B cell (primary cell): Measurements from ENCODE around the gene PXMP4. TPM values are rescaled to one million over a fixed set of nuclear protein-coding genes. Genes with fewer than 3 reads are reported as not detected.

Source experiments
- ATAC-seq: fragments of 200-7000 bp; cut with Tn5 transposase; one replicate; pipeline ENCODE4 v1.10.0; 2021; ENCODE audit warnings: low read depth, mild to moderate bottlenecking, moderate number of reproducible peaks, moderate library complexity
- CTCF ChIA-PET: fragments of 350-600 bp; sonication (Branson Sonifier 250); formaldehyde crosslinking; loops from one replicate; lab custom pipeline; 2021; ENCODE audit warnings: antibody characterized with exemption, inconsistent platforms; lab: Charles Lee
- POLR2A ChIA-PET: fragments of 350-600 bp; sonication (Branson Sonifier 250); formaldehyde crosslinking; loops from one replicate; lab custom pipeline; 2021; ENCODE audit warnings: antibody characterized with exemption; lab: Charles Lee
- DNase-seq: peaks from one replicate; pipeline ENCODE4 v3.0.0; 2013
- H2AFZ ChIP-seq: 2 replicates; pipeline ENCODE4 v1.6.1; 2012; ENCODE audit warnings: mild to moderate bottlenecking, low read depth, low read length; ENCODE audit not compliant: insufficient read depth, poor library complexity, severe bottlenecking
- H3K27ac ChIP-seq, 2 donors: 1 replicate in 1 of 2; 2 replicates in 1 of 2; pipeline ENCODE4 v1.5.1; 2012 to 2013; ENCODE audit warnings: low read length in 2 of 2, mild to moderate bottlenecking in 2 of 2, moderate library complexity in 1 of 2
- H3K27me3 ChIP-seq, 4 experiments: fragments of 200-600 bp in 1 of 4; sonication (generic) in 1 of 4; replicated peaks in 1 of 4; 1 replicate in 2 of 4; 2 replicates in 2 of 4; pipeline versions ENCODE4 v1.6.1 to v1.7.0; 2013 to 2016; ENCODE audit warnings: low read length in 3 of 4, mild to moderate bottlenecking in 2 of 4, mixed read lengths in 1 of 4, moderate library complexity in 1 of 4; ENCODE audit not compliant: insufficient read depth in 4 of 4, control insufficient read depth in 3 of 4; ENCODE audit errors: control extremely low read depth in 1 of 4
- H3K36me3 ChIP-seq, 2 experiments: replicated peaks in 1 of 2; 1 replicate in 1 of 2; 2 replicates in 1 of 2; pipeline versions ENCODE4 v1.6.1 to v1.7.1; 2013; ENCODE audit warnings: low read length in 1 of 2; ENCODE audit not compliant: insufficient read depth in 2 of 2, control insufficient read depth in 1 of 2; ENCODE audit errors: control extremely low read depth in 1 of 2, extremely low read depth in 1 of 2
- H3K4me1 ChIP-seq, 2 donors: fragments of 200-600 bp in 1 of 2; sonication (generic) in 1 of 2; 1 replicate in 1 of 2; 2 replicates in 1 of 2; pipeline versions ENCODE4 v1.5.1 to v1.6.1; 2013 to 2017; ENCODE audit warnings: low read length in 2 of 2; ENCODE audit not compliant: control insufficient read depth in 2 of 2, insufficient read depth in 2 of 2
- H3K4me2 ChIP-seq: replicated peaks from 2 replicates; pipeline ENCODE3; 2012; ENCODE audit warnings: mild to moderate bottlenecking, low read depth, low read length; ENCODE audit not compliant: poor library complexity, severe bottlenecking
- H3K4me3 ChIP-seq, 5 experiments: fragments of 200-600 bp in 1 of 5; sonication (generic) in 1 of 5; 1 replicate in 3 of 5; 2 replicates in 2 of 5; pipeline versions ENCODE4 v1.5.1 to v1.7.0; 2011 to 2016; ENCODE audit warnings: low read length in 4 of 5, mild to moderate bottlenecking in 4 of 5, low read depth in 2 of 5, control low read depth in 1 of 5, moderate library complexity in 1 of 5; ENCODE audit not compliant: insufficient read depth in 1 of 5; ENCODE audit errors: control extremely low read depth in 1 of 5, extremely low read depth in 1 of 5
- H3K79me2 ChIP-seq: fragments of 200-600 bp; sonication (generic); one replicate; pipeline ENCODE4 v1.6.0; 2016; ENCODE audit warnings: low read length; ENCODE audit not compliant: control insufficient read depth, insufficient read depth
- H3K9ac ChIP-seq: fragments of 200-600 bp; sonication (generic); 2 replicates; pipeline ENCODE4 v1.6.1; 2017; ENCODE audit warnings: mild to moderate bottlenecking, low read length, moderate library complexity
- H3K9me3 ChIP-seq, 3 donors: one replicate each; pipeline versions ENCODE4 v1.6.1 to v1.7.1; 2013; ENCODE audit warnings: low read length in 2 of 3; ENCODE audit not compliant: control insufficient read depth in 2 of 3, insufficient read depth in 1 of 3; ENCODE audit errors: control extremely low read depth in 1 of 3
- H4K20me1 ChIP-seq: 2 replicates; pipeline ENCODE4 v1.6.0; 2012; ENCODE audit warnings: mild to moderate bottlenecking, low read length; ENCODE audit not compliant: insufficient read depth, control insufficient read depth, poor library complexity, severe bottlenecking
- H3K27ac Mint-ChIP-seq: one replicate; pipeline ENCODE4 v1.8.0; 2021; ENCODE audit warnings: mixed read lengths
- H3K27me3 Mint-ChIP-seq: one replicate; pipeline ENCODE4 v1.8.0; 2021; ENCODE audit warnings: mixed read lengths
- H3K4me1 Mint-ChIP-seq: one replicate; pipeline ENCODE4 v1.8.0; 2021; ENCODE audit warnings: mixed read lengths
- H3K4me3 Mint-ChIP-seq: one replicate; pipeline ENCODE4 v1.8.0; 2021; ENCODE audit warnings: mixed read lengths
- H3K9me3 Mint-ChIP-seq: one replicate; pipeline ENCODE4 v1.8.0; 2022; ENCODE audit warnings: mixed read lengths; ENCODE audit not compliant: insufficient read depth
- CTCF ChIP-seq: fragments of 200-600 bp; IDR thresholded peaks from one replicate; pipeline ENCODE4 v1.8.0; 2022; ENCODE audit warnings: antibody characterized with exemption, mild to moderate bottlenecking
- EZH2 ChIP-seq: IDR thresholded peaks from 2 replicates; pipeline ENCODE4 v1.6.1; 2012; ENCODE audit warnings: borderline replicate concordance, low read depth, mild to moderate bottlenecking, moderate library complexity, low read length; ENCODE audit not compliant: insufficient read depth, poor library complexity, severe bottlenecking
- WGBS: methylation state at CpG from one replicate; pipeline ENCODE4 v1.1.5; 2013; ENCODE audit warnings: missing lambda C conversion rate; ENCODE audit not compliant: insufficient coverage; 5-methylcytosine and 5-hydroxymethylcytosine counted together
- intact Hi-C: fragments of 100-400 bp; cut with micrococcal nuclease; formaldehyde crosslinking; loops from one replicate; pipeline ENCODE4 v1.10.0; 2022
- polyA plus RNA-seq: library from polyadenylated mRNA; depleted of rRNA; stranded (reverse); fragments of >200 nt; gene quantifications from 2 replicates; pipeline ENCODE4 v1.2.3, GENCODE V29; 2012
- total RNA-seq, 2 donors: library from RNA; stranded (reverse); fragments of 120-200 nt in 1 of 2; gene quantifications; 1 replicate in 1 of 2; 2 replicates in 1 of 2; pipeline versions ENCODE4 v1.2.3 to v1.2.4, GENCODE V29; 2013 to 2022

PXMP4 gene
- total and polyA plus RNA-seq, 2 donors (not counting 1 experiment from before 2014, with no cell fraction given), result 5.0 to 6.6 TPM

DNA sequence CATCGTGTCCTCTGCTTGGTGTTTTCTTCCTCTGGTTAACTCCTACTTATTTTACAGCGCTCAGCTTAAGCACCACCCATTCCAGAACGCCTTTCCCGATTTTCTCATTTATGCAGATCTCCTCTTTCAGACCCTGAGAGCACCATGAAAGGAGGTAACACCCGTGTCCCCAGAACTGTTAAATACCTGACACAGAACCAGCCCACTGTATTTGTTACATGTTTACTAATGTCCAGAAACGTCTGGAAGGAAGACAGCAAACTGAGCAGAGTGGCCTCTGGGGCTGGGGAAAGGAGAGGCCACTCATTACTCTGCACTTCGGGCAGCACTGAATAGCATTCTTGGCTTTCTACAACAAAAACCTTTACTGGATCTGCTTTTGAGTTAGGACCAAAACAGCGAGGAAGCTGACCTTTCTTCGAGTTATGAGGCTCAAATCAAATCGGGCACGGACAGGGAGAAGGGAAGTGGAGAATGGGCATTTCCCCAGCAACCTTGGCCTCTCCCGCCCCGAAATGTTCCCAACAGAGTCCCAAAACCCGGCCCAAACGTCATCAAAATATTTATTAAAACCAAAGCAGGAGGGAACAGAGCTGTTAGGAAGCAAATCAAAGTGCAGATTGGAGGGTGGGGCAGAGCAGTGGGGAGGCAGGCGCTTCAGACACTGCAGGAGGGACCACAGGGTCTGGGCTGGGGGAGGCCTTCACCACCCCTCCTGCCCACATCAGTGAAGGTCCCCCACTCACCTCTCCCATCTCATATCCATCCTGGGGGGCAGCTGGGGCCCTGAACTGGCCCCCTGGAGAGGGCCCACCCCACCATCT lies 44.8 kb downstream of the PXMP4 start:
- no peak for ATAC-seq
- 82% methylated on average over 8 of the region's 16 CpGs for WGBS
- Histone ChIP-seq H3K27me3 (no peaks in the 10 kb centered on the region), H2AFZ (peak overlapping the region; percentile 84), H3K36me3 (no peaks in the 10 kb centered on the region), H4K20me1 (no peaks in the 10 kb centered on the region), H3K27ac (no peak overlapping the region), H3K4me2 (peak overlapping the region; percentile 95), H3K4me1 (peaks cover 31 to 36% of the 10 kb centered on the region in 2 donors), H3K79me2 (peaks cover 3% of the 10 kb centered on the region), H3K9ac (no peak overlapping the region), H3K4me3 (no peak overlapping the region), H3K9me3 (no peaks in the 10 kb centered on the region)
- CTCF ChIA-PET, result interaction anchor here (0.9 kb wide), 1 partner anchor 9 kb away, joined by 3 read pairs; the partner anchor contains the start of gene ACTL10
- POLR2A ChIA-PET, result interaction anchor here (0.6 to 1.0 kb wide), 5 partner anchors 10 to 211 kb away, joined by 3 to 5 read pairs (median 4); no protein-coding TSS in a partner anchor
- intact Hi-C loops, result loop anchor here (2.0 kb wide), 2 partner anchors 45 to 55 kb away; partner anchors contain the start of genes PXMP4 and ZNF341
- H3K9me3 Mint-ChIP-seq, result no peaks in the 10 kb centered on the region
- peak overlapping the region; percentile 76 for H3K4me3 Mint-ChIP-seq
- no peaks in the 10 kb centered on the region for H3K27me3 Mint-ChIP-seq
- TF ChIP-seq EZH2 (no peak), CTCF (no peak)
- H3K4me1 Mint-ChIP-seq, result peaks cover 36% of the 10 kb centered on the region
- no peak for DNase-seq
- peak overlapping the region; percentile 32 for H3K27ac Mint-ChIP-seq
